Activated B cell treated with CpG ODN at 0.5 μM for 24 hours (primary cell): ENCODE results near the gene FLNC. TPM values are rescaled to one million over a fixed set of nuclear protein-coding genes. Genes with fewer than 3 reads are reported as not detected.

ENCODE experiments used
- ATAC-seq: fragments of 200-7000 bp; cut with Tn5 transposase; one replicate; pipeline ENCODE4 v1.10.0; 2021; ENCODE audit warnings: low read depth, mild to moderate bottlenecking, moderate library complexity
- CTCF ChIA-PET: fragments of 350-600 bp; sonication (Branson Sonifier 250); formaldehyde crosslinking; loops from one replicate; lab custom pipeline; 2021; ENCODE audit warnings: antibody characterized with exemption; lab: Charles Lee
- POLR2A ChIA-PET: fragments of 350-600 bp; sonication (Branson Sonifier 250); formaldehyde crosslinking; loops from one replicate; lab custom pipeline; 2021; ENCODE audit warnings: antibody characterized with exemption; lab: Charles Lee
- DNase-seq: peaks from one replicate; pipeline ENCODE4 v3.0.0; 2022
- H3K27ac Mint-ChIP-seq: one replicate; pipeline ENCODE4 v1.8.0; 2020; ENCODE audit warnings: mixed read lengths
- H3K27me3 Mint-ChIP-seq: one replicate; pipeline ENCODE4 v1.8.0; 2021; ENCODE audit warnings: mixed read lengths
- H3K36me3 Mint-ChIP-seq: one replicate; pipeline ENCODE4 v1.8.0; 2021; ENCODE audit warnings: low read depth, mixed read lengths
- H3K4me1 Mint-ChIP-seq: one replicate; pipeline ENCODE4 v1.8.0; 2021; ENCODE audit warnings: mixed read lengths
- H3K4me3 Mint-ChIP-seq: one replicate; pipeline ENCODE4 v1.8.0; 2020; ENCODE audit warnings: mild to moderate bottlenecking, mixed read lengths
- H3K9me3 Mint-ChIP-seq: one replicate; pipeline ENCODE4 v1.8.0; 2020; ENCODE audit warnings: mixed read lengths
- CTCF ChIP-seq: fragments of 200-600 bp; IDR thresholded peaks from one replicate; pipeline ENCODE4 v1.8.0; 2022; ENCODE audit warnings: antibody characterized with exemption, mild to moderate bottlenecking
- intact Hi-C: fragments of 100-400 bp; cut with micrococcal nuclease; formaldehyde crosslinking; loops from one replicate; pipeline ENCODE4 v1.15.1; 2024
- total RNA-seq: library from RNA; stranded (reverse); gene quantifications from 2 replicates; pipeline ENCODE4 v1.2.3, GENCODE V29; 2022

The FLNC gene
- total RNA-seq, 1 donor from 2014 or later, result not detected

DNA sequence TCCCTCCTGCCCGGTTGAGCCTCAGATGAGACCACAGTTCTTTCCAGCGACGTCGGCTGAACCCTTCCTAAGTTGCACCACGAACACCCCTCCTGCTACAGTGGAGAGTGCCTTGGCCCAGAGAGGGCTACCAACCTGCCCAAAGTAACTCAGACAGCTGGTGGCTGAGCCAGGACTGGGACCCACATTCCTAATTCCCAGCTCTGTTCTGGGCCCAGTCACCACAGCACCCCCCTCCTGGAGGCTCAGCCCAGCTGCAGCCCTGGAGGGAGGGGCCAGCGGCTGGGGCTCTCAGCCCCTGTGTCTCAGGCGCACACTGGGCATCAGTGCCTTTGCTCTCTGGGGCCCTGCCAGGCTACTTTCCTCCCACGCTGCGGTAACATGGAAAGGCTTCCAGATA is 43.0 kb downstream of the FLNC start:
- intact Hi-C loops, result no loop called here
- no peak for TF ChIP-seq CTCF
- POLR2A ChIA-PET, result no interaction called here

GRCh38 chr7:128874140-128875031 is 44.2 kb downstream of the FLNC start:
- H3K4me1 Mint-ChIP-seq, result peaks cover 6% of the 10 kb centered on the region
- no peaks in the 10 kb centered on the region for H3K36me3 Mint-ChIP-seq
- ATAC-seq (no peak), DNase-seq (no peak)
- peaks cover 8% of the 10 kb centered on the region for H3K27me3 Mint-ChIP-seq
- H3K4me3 Mint-ChIP-seq, result no peak overlapping the region
- no peak overlapping the region for H3K27ac Mint-ChIP-seq
- POLR2A ChIA-PET, result interaction anchor here (0.5 kb wide), 1 partner anchor 210 kb away, joined by 3 read pairs; no protein-coding TSS in a partner anchor
- TF ChIP-seq CTCF, result no peak
- intact Hi-C loops, result no loop called here
- H3K9me3 Mint-ChIP-seq, result no peaks in the 10 kb centered on the region
- CTCF ChIA-PET, result interaction anchor here (0.6 kb wide), 1 partner anchor 12 kb away, joined by 3 read pairs; no protein-coding TSS in a partner anchor

More for the DNA sequence above, 43.0 kb downstream of the FLNC start:
- Mint-ChIP-seq H3K9me3 (no peaks in the 10 kb centered on the region), H3K36me3 (no peaks in the 10 kb centered on the region), H3K27ac (no peak overlapping the region), H3K27me3 (peaks cover 8% of the 10 kb centered on the region), H3K4me3 (no peak overlapping the region), H3K4me1 (peaks cover 11% of the 10 kb centered on the region)
- CTCF ChIA-PET, result no interaction called here
- no peak for ATAC-seq
- DNase-seq, result no peak

DNA sequence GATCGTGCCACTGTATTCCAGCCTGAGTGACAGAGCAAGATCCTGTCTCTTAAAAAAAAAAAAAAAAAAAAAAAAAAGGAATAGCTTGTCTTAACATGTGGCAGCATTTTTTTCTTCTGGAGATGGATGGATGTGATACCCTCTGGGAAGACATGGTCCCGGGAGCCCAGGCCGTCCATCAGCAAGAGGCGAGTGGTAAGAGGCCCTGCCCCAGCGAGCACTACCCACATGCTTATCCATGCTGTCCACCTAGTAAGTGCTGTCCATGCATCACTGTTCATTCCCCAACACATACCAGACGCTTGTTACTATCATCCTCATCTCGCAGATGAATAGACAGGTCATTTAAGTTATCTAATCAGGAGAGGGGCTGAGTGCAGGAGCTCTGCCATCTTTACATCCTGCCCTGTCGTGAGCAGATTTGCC is 45.3 kb downstream of the FLNC start:
- H3K36me3 Mint-ChIP-seq, result no peaks in the 10 kb centered on the region
- no peak for DNase-seq
- no peaks in the 10 kb centered on the region for H3K9me3 Mint-ChIP-seq
- no peak for ATAC-seq
- ChIA-PET CTCF (interaction anchor here (0.6 kb wide), 1 partner anchor 11 kb away, joined by 3 read pairs; no protein-coding TSS in a partner anchor), POLR2A (interaction anchor here (0.9 kb wide), 1 partner anchor 13 kb away, joined by 3 read pairs; the partner anchor contains the start of gene ATP6V1F)
- H3K27ac Mint-ChIP-seq, result no peak overlapping the region
- peaks cover under 1% of the 10 kb centered on the region for H3K4me1 Mint-ChIP-seq
- no peak overlapping the region for H3K4me3 Mint-ChIP-seq
- no peak for TF ChIP-seq CTCF
- peaks cover 4% of the 10 kb centered on the region for H3K27me3 Mint-ChIP-seq
- intact Hi-C loops, result no loop called here

- H3K4me1 Mint-ChIP-seq, result no peaks in the 10 kb centered on the region
- H3K27me3 Mint-ChIP-seq, result no peaks in the 10 kb centered on the region
- no peak overlapping the region for H3K4me3 Mint-ChIP-seq
- DNase-seq, result no peak
- CTCF ChIA-PET, result no interaction called here
- intact Hi-C loops, result no loop called here
- H3K36me3 Mint-ChIP-seq, result no peaks in the 10 kb centered on the region
- POLR2A ChIA-PET, result no interaction called here
- no peaks in the 10 kb centered on the region for H3K9me3 Mint-ChIP-seq
- TF ChIP-seq CTCF, result no peak
- no peak overlapping the region for H3K27ac Mint-ChIP-seq
- no peak for ATAC-seq
Observed at GRCh38 chr7:128876127-128876526, 45.9 kb downstream of the FLNC start.

DNA sequence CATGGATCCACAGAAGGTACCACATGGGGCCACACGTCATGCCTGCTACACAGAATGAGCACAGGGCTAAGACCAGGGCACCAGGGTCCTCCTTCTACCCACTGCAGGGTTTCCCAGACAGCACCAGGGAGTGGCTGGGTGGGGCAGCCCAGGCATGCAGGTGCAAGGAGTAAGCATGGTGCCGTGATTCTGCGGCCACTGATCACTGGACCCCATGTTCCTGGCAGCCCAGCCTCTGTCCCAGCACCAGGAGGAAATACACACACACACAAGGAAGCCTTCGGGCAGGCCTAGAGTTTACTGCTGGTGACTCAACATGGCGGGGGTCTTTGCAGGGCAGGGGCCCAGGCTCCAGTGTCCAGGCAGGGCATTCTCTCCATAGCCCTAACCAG is 46.4 kb downstream of the FLNC start:
- intact Hi-C loops, result no loop called here
- no peak for TF ChIP-seq CTCF
- CTCF ChIA-PET, result no interaction called here
- Mint-ChIP-seq H3K27me3 (no peaks in the 10 kb centered on the region), H3K36me3 (no peaks in the 10 kb centered on the region), H3K4me1 (no peaks in the 10 kb centered on the region), H3K9me3 (no peaks in the 10 kb centered on the region), H3K4me3 (no peak overlapping the region), H3K27ac (no peak overlapping the region)
- ATAC-seq (no peak), DNase-seq (no peak)
- POLR2A ChIA-PET, result no interaction called here
